Measurements from ENCODE around the gene CES2.

CES2 gene

GRCh38 chr16:66902648-66903543 lies 32.4 kb upstream of the CES2 start:
- DNase-seq (ENCODE audit: low read depth in 2 of 2) = no peak

- no peak for DNase-seq (ENCODE audit: low read depth in 2 of 2)
Measured at GRCh38 chr16:66903544-66904427, 31.5 kb upstream of the CES2 start.

- DNase-seq (ENCODE audit: low read depth in 2 of 2) = no peak
Measured at GRCh38 chr16:66904428-66904845, 30.9 kb upstream of the CES2 start.

- no peak for DNase-seq (ENCODE audit: low read depth in 2 of 2)
Measured at GRCh38 chr16:66904846-66905632, 30.3 kb upstream of the CES2 start.

- no peak for DNase-seq (ENCODE audit: low read depth in 2 of 2)
Measured at GRCh38 chr16:66905633-66906539, 29.4 kb upstream of the CES2 start.

GRCh38 chr16:66906916-66907836 lies 28.1 kb upstream of the CES2 start:
- DNase-seq (ENCODE audit: low read depth in 2 of 2) = no peak

GRCh38 chr16:66908116-66908515 lies 27.2 kb upstream of the CES2 start:
- no peak for DNase-seq (ENCODE audit: low read depth in 2 of 2)

GRCh38 chr16:66908762-66909559 lies 26.4 kb upstream of the CES2 start:
- DNase-seq (ENCODE audit: low read depth in 2 of 2) = no peak

GRCh38 chr16:66910175-66910940 lies 25.0 kb upstream of the CES2 start:
- no peak for DNase-seq (ENCODE audit: low read depth in 2 of 2)

GRCh38 chr16:66911112-66911511 lies 24.2 kb upstream of the CES2 start:
- DNase-seq (ENCODE audit: low read depth in 2 of 2) = no peak

- no peak for DNase-seq (ENCODE audit: low read depth in 2 of 2)
Measured at GRCh38 chr16:66911801-66912200, 23.5 kb upstream of the CES2 start.

GRCh38 chr16:66913081-66913480 lies 22.2 kb upstream of the CES2 start:
- no peak for DNase-seq (ENCODE audit: low read depth in 2 of 2)

- DNase-seq (ENCODE audit: low read depth in 2 of 2) = no peak
Measured at GRCh38 chr16:66913711-66914110, 21.6 kb upstream of the CES2 start.

GRCh38 chr16:66914541-66914940 lies 20.8 kb upstream of the CES2 start:
- DNase-seq (ENCODE audit: low read depth in 2 of 2) = no peak

GRCh38 chr16:66915041-66915440 lies 20.3 kb upstream of the CES2 start:
- no peak for DNase-seq (ENCODE audit: low read depth in 2 of 2)

GRCh38 chr16:66916518-66916917 lies 18.8 kb upstream of the CES2 start:
- DNase-seq (ENCODE audit: low read depth in 2 of 2) = no peak

- no peak for DNase-seq (ENCODE audit: low read depth in 2 of 2)
Measured at GRCh38 chr16:66917741-66918140, 17.6 kb upstream of the CES2 start.

GRCh38 chr16:66918355-66918754 lies 17.0 kb upstream of the CES2 start:
- no peak for DNase-seq (ENCODE audit: low read depth in 2 of 2)
